HG02938 (cell line): Measurements from ENCODE around the gene PHF12.
A peak's percentile ranks its signal among the peaks of the same experiment; 100 is the strongest.

ENCODE experiments used
- ATAC-seq: cut with Tn5 transposase; IDR thresholded peaks from one replicate; pipeline ENCODE4 v1.9.1; 2021; ENCODE audit warnings: mild to moderate bottlenecking, moderate library complexity; ENCODE audit not compliant: unreplicated experiment

The PHF12 gene

GRCh38 chr17:28951428-28951990, at the start of gene PHF12:
TSS of gene PHF12 (minus strand) at chr17:28951518. CDS start at chr17:28950960, 558 bp downstream.
- ATAC-seq, result peak; percentile 54

- ATAC-seq, result no peak
Observed at GRCh38 chr17:29000973-29001372, 49.7 kb upstream of the PHF12 start.

GRCh38 chr17:28999206-28999605, 47.9 kb upstream of the PHF12 start:
- no peak for ATAC-seq

GRCh38 chr17:28997806-28998205, 46.5 kb upstream of the PHF12 start:
- no peak for ATAC-seq

- ATAC-seq, result no peak
Observed at GRCh38 chr17:28996554-28997096, 45.3 kb upstream of the PHF12 start.

GRCh38 chr17:28993645-28994426, 42.5 kb upstream of the PHF12 start:
- no peak for ATAC-seq

- ATAC-seq, result no peak
Observed at GRCh38 chr17:28992625-28993600, 41.6 kb upstream of the PHF12 start.

GRCh38 chr17:28992185-28992584, 40.9 kb upstream of the PHF12 start:
- no peak for ATAC-seq

- no peak for ATAC-seq
Observed at GRCh38 chr17:28991779-28992178, 40.5 kb upstream of the PHF12 start.

GRCh38 chr17:28989028-28989427, 37.7 kb upstream of the PHF12 start:
- no peak for ATAC-seq

- no peak for ATAC-seq
Observed at GRCh38 chr17:28988475-28988874, 37.2 kb upstream of the PHF12 start.

- ATAC-seq, result no peak
Observed at GRCh38 chr17:28986714-28987655, 35.7 kb upstream of the PHF12 start.

- ATAC-seq, result no peak
Observed at GRCh38 chr17:28985950-28986713, 34.8 kb upstream of the PHF12 start.

GRCh38 chr17:28983286-28984230, 32.2 kb upstream of the PHF12 start:
- no peak for ATAC-seq

GRCh38 chr17:28982131-28982793, 30.9 kb upstream of the PHF12 start:
- no peak for ATAC-seq

GRCh38 chr17:28978356-28978964, 27.1 kb upstream of the PHF12 start:
- ATAC-seq, result no peak

GRCh38 chr17:28977659-28978355, 26.5 kb upstream of the PHF12 start:
- ATAC-seq, result no peak
